ENCODE measurements around the gene TMEM236.

The TMEM236 gene

DNA sequence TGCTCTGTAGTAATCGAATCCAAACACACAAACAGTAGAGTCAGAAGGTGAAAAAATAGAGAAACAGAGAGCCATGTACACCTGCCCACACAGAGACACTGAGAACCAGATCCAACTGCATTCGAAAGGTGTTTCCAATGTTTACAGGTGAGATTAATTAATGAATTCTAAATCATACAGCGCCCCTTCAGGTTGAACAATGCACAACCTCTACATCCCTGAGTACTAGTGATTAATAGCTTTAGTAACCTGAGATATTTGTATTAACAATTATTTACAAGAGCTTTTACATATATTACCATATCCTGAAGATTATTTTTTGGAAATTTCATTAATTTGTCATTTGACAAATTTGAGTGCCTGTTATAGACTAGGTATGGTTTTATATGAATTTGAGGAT is 49.5 kb downstream of the TMEM236 start:
- CTCF ChIA-PET = interaction anchor here (0.6 kb wide), 1 partner anchor 20 kb away, joined by 5 read pairs; no protein-coding TSS in a partner anchor
- DNase-seq (ENCODE audit: low spot score) = no peak
- H3K27ac ChIP-seq = no peak overlapping the region
- TF ChIP-seq, protein P1, sequence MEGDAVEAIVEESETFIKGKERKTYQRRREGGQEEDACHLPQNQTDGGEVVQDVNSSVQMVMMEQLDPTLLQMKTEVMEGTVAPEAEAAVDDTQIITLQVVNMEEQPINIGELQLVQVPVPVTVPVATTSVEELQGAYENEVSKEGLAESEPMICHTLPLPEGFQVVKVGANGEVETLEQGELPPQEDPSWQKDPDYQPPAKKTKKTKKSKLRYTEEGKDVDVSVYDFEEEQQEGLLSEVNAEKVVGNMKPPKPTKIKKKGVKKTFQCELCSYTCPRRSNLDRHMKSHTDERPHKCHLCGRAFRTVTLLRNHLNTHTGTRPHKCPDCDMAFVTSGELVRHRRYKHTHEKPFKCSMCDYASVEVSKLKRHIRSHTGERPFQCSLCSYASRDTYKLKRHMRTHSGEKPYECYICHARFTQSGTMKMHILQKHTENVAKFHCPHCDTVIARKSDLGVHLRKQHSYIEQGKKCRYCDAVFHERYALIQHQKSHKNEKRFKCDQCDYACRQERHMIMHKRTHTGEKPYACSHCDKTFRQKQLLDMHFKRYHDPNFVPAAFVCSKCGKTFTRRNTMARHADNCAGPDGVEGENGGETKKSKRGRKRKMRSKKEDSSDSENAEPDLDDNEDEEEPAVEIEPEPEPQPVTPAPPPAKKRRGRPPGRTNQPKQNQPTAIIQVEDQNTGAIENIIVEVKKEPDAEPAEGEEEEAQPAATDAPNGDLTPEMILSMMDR (conservative IDR thresholded peaks at IDR 0.05; ENCODE audit: low read depth) = no peak
- POLR2A ChIA-PET (ENCODE audit: low non-redundant PET) = no interaction called here

DNA sequence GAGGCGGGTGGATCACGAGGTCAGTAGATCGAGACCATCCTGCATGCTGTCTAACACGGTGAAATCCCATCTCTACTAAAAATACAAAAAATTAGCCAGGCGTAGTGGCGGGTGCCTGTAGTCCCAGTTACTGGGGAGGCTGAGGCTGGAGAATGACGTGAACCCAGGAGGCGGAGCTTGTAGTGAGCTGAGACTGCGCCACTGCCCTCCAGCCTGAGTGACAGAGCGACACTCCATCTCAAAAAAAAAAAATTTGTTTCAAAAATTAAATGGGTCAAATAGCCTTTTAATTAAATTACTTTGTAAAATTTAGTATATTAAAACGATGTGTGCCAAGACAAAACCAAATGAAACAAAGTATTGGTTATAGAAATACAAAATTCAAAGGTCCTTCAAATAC is 50.3 kb downstream of the TMEM236 start:
- ChIA-PET POLR2A (ENCODE audit: low non-redundant PET) (no interaction called here), CTCF (no interaction called here)

DNA sequence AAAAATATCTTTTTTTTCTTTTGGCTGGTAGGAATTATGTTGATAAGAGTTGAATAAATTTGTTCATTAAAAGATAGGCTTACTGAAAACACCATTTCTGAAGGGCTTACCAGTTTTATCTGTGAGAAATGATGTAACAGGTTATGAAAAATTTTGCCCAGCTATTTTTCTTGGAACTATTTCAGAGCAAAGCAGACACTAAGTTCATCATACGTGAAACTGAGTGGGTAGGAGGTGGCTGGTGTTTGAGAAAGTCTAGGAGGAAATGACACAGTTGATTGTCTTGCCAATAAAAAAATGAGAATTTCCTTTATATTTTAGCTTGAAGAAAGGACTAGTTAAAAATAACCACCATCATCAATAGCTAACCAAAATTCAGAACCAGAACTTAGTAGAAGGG is 51.0 kb downstream of the TMEM236 start:
- TF ChIP-seq, protein P1 (conservative IDR thresholded peaks at IDR 0.05; ENCODE audit: low read depth) = no peak
- DNase-seq (ENCODE audit: low spot score) = peak; percentile 10
- ChIA-PET POLR2A (ENCODE audit: low non-redundant PET) (no interaction called here), CTCF (no interaction called here)
- no peak overlapping the region for H3K27ac ChIP-seq

More for the DNA sequence above, 50.3 kb downstream of the TMEM236 start:
- DNase-seq (ENCODE audit: low spot score) = no peak
- TF ChIP-seq, protein P1 (conservative IDR thresholded peaks at IDR 0.05; ENCODE audit: low read depth) = no peak
- no peak overlapping the region for H3K27ac ChIP-seq

DNA sequence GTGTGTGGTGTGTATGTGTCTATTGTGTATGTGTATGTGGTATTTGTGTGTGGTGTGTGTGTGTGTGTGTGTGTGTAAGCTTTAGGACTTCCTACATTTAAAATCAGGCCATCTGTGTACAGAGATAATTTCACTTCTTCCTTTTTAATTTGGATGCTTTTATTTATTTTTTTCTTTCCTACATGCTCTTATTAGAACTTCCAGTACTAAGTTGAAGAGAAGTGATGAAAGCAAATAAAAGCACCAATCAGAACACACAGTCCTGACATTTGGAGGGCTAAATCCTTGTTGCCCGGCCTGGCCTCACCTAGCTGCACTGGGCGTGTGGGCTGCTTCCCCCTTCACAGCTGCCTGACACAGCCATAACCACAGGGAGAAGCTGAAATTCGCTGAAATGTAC is 53.3 kb downstream of the TMEM236 start:
- H3K27ac ChIP-seq = no peak overlapping the region
- ChIA-PET CTCF (no interaction called here), POLR2A (ENCODE audit: low non-redundant PET) (no interaction called here)
- DNase-seq (ENCODE audit: low spot score) = no peak
- TF ChIP-seq, protein P1 (conservative IDR thresholded peaks at IDR 0.05; ENCODE audit: low read depth) = no peak

DNA sequence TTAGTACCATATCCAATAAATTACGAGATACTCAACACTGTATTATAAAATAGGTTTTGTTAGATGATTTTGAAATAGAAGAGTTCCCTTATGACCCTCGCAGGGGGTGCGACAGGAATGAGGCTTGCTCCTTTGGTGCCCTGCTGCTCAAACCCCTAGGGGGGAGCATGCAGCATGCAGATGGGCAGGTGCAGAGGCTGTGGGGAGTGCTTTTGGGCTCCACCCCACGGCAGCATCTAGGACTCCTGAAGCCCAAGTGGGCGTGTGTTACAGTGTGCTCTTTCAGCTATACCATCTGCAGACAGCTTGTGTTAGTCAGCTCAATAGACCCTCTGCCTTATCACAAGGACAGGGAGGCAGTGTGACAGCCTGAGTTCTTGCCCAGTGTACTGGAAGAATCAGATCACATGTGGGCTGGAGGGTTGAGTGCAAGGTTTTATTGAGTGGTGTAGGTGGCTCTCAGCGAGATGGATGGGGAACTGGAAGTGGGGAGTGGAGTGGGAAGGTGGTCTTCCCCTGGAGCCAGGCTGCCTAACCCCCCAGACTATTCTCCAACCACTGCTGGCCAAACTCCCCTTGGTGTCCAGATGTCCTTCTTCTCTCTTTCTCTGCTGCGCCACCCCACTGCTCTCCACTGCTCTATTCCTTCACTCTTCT is 54.0 kb downstream of the TMEM236 start:
- TF ChIP-seq, protein P1 (conservative IDR thresholded peaks at IDR 0.05; ENCODE audit: low read depth) = no peak
- no peak overlapping the region for H3K27ac ChIP-seq
- DNase-seq (ENCODE audit: low spot score) = no peak
- POLR2A ChIA-PET (ENCODE audit: low non-redundant PET) = no interaction called here
- CTCF ChIA-PET = no interaction called here

DNA sequence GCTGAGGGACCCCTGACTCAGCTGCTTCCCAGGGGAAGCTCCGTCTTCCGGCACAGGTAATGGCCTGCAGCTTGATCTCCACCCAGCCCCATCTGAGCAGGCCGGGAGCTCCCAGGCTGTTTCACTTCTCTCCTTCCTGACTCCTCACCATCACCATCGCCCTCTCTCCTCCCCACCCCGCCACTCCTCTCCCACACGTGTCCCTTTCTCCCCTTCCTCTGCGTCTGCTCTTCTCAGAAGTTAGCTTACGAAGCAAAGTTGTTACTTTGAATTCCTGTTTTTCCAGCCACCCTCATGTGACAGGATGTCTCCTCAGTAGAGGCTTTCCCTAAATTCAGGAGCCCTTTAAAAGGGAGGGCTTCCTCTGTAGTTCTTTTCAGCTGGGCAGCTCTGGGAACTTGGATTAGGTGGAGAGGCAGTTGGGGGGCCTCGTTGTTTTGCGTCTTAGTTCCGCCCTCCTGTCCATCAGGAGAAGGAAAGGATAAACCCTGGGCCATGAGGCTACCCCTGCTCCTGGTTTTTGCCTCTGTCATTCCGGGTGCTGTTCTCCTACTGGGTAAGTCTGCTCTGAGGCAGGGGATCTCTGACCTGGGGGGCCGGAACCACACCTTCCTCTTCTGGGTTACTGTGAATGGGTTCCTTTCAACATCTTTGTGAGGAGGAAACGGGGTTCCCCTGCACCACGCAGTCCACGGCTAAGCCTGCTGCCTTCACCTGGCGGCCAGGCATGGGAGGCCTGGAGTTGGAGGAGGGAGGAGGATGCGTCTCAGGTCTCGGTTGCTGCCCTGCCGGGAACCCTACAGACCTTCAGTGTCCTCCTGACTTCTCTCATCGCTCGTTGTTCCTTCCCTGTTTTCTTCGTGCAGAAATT is 57.2 kb downstream of the TMEM236 start, which contains the start of gene MRC1:
TSS of gene MRC1 (plus strand) at position 378 of the 871 bp plus-strand sequence. CDS start at position 496, 118 bp downstream.
- POLR2A ChIA-PET (ENCODE audit: low non-redundant PET) = no interaction called here
- TF ChIP-seq, protein P1 (conservative IDR thresholded peaks at IDR 0.05; ENCODE audit: low read depth) = no peak
- CTCF ChIA-PET = interaction anchor here (0.7 kb wide), 2 partner anchors 25 to 43 kb away, joined by 3 read pairs; no protein-coding TSS in a partner anchor
- no peak for DNase-seq (ENCODE audit: low spot score)
- H3K27ac ChIP-seq = no peak within 1 kb of the TSS

Measured in RWPE1 (cell line).